HG02885 (cell line): Measurements from ENCODE around the gene EGFL8.

Experiments
- ATAC-seq: cut with Tn5 transposase; IDR thresholded peaks from one replicate; pipeline ENCODE4 v1.9.1; 2021; ENCODE audit warnings: mild to moderate bottlenecking; ENCODE audit not compliant: unreplicated experiment, poor library complexity

The EGFL8 gene

DNA sequence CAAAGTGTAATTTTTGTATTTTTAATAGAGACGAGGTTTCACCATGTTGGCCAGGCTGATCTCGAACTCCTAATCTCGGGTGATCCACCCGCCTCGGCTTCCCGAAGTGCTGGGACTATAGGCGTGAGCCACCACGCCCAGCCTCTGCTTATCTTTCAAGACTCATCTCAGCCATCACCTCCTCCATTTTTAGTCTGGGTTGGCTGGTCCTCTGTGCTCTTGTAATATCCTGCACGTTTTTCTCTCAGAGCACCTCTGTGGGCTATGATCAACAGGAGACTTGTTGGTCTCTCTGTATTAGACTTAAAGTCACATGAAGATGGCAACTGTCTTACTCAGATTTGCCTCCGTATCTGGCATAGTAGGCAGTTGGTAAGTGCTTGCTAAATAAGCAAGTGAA, 51.9 kb downstream of the EGFL8 start:
- no peak for ATAC-seq

DNA sequence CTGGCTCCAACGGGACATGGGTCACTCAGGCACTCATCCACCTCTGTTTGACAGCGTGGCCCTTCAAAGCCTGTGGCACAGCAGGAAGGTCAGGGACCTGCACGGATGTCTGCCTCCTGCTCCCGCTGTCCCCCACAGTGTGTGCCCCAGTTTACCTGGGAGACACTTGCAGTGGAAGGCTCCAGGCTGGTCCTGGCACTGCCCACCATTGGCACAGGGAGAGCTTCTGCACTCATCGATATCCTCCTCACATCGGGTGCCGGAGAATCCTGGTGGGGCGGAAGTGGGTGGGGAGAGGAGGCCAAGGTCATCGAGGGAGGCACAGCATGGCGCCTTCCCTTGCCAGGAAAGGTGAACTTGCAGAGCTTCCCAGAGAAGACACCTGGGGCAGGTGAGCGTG, 52.6 kb downstream of the EGFL8 start:
- no peak for ATAC-seq
